Stimulated activated CD8-positive, alpha-beta memory T cell treated with anti-CD3 and anti-CD28 coated beads, Interleukin-15, amount 100 ng/mL, for 24 hours (primary cell): Measurements from ENCODE around the gene SLC44A4.
"Not testable (repeated sequence)": the region's sequence is repeated elsewhere in the genome, so short reads cannot be mapped to it uniquely, and the experiment has no call there.

Experiments
- DNase-seq: peaks from one replicate; pipeline ENCODE4 v3.0.0-alpha.2; 2020; ENCODE audit warnings: low read depth

SLC44A4 gene

DNA sequence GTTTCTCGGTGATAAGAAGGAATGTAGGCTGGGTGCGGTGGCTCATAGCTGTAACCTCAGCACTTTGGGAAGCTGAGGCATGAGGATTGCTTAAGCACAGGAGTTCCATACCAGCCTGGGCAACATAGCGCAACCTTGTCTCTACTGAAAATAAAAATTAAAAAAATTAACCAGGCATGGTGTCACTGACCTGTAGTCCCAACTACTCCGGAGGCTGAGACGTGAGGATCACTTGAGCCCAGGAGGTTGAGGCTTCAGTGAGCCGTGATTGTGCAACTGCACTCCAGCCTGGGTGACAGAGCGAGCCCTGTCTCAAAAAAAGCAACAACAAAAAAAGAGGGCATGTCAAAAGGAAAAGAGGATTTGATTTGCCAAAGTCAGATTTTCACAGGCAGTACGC is 20.1 kb downstream of the SLC44A4 start:
- no peak for DNase-seq

DNA sequence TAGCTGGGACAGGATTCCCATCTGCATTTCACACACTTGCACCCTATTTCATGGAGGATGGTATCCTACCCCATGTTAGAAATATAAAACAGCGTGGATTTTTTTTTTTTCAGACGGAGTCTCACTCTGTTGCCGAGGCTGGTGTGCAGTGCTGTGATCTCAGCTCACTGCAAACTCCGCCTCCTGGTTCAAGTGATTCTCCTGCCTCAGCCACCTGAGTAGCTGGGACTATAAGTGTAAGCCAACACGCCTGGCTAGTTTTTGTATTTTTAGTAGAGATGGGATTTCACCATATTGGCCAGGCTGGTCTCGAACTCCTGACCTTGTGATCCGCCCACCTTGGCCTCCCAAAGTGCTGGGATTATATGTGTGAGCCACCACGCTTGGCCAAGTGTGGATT is 21.0 kb downstream of the SLC44A4 start:
- DNase-seq: not testable (repeated sequence)

DNA sequence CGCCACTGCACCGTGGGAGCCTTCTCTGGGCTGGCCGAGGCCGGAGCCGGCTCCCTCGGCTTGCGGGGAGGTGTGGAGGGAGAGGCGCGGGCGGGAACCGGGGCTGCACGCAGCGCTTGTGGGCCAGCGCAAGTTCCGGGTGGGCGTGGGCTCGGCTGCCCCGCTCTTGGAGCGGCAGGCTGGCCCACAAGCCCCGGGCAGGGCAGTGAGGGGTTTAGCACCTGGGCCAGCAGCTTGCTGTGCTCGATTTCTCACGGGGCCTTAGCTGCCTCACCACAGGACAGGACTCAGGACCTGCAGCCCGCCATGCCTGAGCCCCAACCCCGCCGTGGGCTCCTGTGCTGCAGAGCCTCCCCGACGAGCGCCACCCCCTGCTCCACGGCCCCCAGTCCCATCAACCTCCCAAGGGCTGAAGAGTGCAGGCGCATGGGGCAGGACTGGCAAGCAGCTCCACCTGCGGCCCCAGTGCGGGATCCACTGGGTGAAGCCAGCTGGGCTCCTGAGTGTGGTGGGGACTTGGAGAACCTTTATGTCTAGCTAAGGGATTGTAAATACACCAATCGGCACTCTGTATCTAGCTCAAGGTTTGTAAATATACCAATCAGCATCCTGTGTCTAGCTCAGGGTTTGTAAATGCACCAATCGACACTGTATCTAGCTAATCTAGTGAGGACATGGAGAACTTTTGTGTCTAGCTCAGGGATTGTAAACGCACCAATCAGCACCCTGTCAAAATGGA is 26.6 kb downstream of the SLC44A4 start:
- not testable (repeated sequence) for DNase-seq

DNA sequence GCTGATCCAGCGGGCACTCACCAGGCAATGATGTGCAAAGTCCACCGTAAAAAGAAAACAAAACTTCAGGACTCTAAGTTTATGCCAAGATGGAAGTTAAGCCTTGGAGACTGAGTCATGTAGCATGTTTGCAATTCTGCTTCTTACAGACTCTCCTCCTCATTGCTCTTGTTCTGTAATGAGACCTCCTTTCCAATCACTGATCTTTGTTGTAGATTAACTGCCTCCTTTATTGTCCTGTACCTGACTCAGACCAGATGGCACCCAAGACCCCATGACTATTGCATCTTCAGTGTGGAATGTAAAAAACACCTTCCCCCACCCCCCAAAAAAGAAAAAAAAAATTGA is 27.3 kb downstream of the SLC44A4 start:
- DNase-seq: no peak

DNA sequence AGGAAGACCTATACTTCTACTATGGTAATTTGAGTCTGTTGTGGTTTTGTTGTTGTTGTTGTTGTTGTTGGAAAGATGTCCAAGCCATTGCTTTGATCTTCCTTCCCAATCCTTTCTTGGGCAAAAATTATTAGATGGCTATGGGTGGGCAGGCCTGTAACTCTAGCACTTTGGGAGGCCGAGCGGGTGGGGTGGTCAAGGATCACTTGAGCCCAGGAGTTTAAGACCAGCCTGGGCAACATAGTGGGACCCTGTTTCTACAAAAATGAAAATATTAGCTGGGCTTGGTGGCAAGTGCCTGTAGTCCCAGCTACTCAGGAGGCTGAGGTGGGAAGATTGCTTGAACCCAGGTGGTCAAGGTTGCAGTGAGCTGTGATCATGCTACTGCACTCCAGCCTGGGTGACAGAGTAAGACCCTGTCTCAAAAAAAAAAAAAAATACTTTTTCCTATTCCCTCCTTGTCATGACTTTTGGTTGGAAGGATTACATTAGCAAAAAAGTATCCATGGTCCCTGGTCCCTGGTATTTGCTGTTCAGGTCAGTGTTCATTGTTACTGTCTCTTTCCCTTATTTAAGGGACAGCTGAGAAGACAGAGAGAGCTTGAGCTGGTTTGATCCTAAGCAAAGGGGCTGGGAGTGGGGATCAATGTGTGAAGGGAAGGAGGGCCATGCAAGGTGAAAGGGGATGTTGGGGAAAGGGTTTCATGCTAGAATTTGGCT is 27.9 kb downstream of the SLC44A4 start:
- DNase-seq: no peak

DNA sequence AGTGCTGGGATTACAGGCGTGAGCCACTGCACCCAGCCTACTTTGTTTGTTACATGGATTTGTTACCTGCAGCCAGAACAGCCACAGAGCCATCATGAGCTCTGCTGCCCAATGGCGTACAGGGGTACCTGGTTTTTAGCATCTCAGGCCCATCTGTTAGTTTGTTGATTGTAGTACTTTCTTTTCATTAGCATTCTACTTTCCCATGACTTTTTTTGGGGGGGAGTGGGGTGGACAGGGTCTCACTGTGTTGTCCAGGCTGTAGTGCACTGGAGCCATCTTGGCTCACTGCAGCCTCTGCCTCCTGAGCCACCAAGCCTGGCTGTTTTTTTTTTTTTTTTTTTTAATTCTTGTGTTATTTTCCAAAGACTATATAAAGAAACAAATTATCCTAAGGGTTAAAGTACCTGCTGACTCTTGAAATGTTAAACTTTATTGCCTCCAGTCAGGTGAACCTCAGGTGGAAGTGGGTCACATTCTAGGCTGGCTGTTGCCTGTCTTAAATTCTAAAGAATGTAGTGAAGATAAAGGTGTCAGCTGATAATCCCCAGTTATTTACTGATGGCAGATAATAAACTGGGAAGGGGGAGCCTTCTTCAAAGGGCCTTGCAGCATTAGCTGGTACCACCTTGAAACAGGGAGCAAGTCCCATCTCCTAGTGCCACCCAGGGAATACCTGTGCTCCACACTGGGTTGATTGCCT is 31.4 kb downstream of the SLC44A4 start:
- no peak for DNase-seq

DNA sequence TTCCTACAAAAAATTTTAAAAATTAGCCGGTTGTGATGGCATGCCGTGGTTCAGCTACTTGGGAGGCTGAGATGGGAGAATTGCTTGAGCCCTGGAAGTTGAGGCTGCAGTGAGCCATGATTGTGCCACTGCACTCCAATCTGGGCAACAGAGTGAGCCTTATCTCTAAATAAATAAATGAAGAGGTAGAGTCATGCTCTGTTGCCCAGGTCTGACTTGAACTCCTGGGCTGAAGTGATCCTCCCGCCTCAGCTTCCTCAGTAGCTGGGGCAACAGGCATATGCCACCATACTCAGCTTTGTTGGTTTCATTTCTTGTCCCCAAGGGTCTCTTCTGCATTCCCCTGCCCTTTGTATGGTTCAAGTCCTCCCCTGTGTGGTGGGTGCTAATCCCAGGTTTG is 34.3 kb downstream of the SLC44A4 start:
- DNase-seq: no peak

DNA sequence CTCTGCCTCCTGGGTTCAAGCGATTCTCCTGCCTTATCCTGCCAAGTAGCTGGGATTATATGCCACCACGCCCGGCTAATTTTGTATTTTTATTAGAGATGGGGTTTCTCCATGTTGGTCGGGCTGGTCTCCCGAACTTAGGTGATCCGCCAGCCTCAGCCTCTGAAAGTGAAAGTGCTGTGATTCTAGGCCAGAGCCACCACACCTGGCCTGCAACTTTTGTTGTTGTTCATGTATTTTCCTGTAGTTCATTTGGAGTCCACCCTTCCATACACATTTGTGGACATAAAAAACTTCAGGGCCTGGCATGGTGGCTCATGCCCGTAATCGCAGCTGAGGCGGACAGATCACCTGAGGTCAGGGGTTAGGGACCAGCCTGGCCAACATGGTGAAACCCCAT is 36.7 kb downstream of the SLC44A4 start:
- DNase-seq: no peak

DNA sequence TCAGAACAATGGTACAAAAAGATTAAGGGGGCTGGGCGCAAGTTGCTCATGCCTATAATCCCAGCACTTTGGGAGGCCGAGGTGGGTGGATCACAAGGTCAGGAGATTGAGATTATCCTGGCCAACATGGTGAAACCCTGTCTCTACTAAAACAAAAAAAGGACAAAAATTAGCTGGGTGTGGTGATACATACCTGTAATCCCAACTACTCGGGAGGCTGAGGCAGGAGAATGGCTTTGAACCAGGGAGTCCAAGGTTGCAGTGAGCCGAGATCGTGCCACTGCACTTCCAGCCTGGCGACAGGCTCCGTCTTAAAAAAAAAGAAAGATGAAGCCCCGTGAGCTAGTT is 39.0 kb downstream of the SLC44A4 start:
- not testable (repeated sequence) for DNase-seq

DNA sequence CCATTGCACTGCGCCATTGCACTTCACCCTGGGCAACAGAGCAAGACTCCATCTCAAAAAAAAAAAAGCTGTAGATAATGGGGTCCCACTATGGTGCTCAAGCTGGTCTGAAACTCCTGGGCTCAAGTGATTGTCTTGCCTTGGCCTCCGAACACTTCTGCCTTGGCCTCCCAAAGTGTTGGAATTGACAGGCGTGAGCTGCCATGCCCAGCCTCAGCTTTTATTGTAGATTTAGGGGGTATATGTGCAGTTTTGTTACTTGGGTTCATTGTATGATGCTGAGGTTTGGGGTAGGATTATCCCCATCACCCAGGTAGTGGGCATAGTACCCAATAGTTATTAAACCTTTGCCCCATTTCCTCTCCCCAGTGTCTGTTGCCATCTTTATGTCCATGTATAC is 39.8 kb downstream of the SLC44A4 start:
- no peak for DNase-seq

DNA sequence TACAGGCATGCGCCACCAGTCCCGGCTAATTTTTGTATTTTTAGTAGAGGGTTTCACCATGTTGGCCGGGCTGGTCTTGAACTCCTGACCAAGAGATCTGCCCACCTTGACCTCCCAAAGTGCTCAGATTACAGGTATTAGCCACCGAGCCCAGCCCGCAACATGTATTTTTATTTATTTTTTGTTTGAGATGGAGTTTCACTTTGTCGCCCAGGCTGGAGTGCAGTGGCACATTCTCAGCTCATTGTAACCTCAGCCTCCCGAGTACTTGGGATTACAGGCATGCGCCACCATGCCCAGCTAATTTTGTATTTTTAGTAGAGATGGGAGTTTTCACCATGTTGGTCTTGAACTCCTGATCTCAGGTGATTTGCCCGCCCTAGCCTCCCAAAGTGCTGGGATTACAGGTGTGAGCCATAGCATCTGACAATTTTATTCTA is 40.7 kb downstream of the SLC44A4 start:
- not testable (repeated sequence) for DNase-seq

DNA sequence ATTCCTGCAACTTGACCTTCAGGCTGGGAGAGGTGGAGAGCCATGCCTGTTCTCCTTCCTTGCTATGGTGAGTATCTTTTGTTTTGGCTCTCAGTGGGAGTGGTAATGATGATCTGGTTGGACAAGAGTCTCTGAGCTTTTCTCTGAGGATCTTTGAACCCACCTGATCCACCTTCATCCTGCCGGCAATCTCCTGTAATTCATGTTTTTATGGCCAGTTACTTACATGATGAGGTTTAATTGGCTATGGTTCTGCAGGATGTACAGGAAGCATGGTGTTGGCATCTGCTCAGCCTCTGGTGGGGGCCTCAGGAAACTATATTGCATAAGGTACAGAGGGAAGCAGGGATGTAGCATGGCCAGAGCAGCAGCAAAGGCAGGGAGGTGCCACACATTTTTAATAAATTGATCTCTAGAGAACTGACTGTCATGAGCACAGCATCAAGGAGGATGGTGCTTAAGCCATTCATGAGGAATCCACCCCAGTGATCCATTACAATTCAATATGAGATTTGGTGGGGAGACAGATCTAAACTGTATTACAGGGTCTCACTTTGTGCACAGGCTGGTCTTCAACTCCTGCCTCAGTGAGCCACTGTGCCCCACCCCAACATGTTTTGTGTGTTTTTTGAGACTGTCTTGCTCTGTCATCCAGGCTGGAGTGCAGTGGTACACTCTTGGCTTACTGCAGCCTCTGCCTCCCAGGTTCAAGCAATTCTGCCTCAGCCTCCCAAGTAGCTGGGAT is 41.3 kb downstream of the SLC44A4 start:
- DNase-seq: no peak

DNA sequence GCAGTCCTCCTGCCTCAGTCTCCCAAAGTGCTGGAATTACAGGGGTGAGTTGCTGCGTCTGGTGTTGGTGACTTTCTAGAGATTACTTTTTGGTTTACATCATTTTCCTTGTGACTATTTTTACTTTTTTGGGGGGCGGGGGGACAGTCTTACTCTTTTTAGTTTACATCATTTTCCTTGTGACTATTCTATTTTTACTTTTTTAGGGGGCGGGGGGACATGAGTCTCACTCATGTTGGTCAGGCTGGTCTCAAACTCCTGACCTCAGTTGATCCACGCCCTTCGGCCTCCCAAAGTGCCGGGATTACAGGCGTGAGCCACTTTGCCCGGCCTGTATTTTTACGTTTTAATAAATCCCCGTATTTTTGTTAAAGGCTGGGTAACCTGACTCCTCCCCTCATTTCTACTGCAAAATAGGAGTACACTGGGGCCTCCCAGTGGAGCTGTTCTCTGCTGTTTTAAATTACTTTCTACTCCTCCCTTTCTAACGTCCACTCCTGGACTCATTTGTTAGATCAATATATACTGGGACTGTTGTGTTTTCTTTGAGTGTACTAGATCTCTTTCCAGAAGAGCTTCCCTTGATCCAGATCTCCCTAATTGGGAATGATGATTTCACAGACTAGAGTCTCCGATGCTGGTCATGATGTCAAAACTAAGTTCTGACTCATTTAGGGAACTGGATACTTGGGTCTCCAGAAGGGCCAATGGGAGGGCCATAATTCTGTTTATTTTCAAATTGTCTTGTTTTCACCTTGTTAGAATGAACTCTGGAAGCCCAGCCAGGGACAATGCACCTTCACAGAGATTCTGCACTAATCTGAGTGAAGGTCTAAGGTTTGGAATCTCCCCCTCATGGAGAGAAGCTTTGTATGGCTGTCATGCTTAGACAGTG is 42.1 kb downstream of the SLC44A4 start:
- no peak for DNase-seq

DNA sequence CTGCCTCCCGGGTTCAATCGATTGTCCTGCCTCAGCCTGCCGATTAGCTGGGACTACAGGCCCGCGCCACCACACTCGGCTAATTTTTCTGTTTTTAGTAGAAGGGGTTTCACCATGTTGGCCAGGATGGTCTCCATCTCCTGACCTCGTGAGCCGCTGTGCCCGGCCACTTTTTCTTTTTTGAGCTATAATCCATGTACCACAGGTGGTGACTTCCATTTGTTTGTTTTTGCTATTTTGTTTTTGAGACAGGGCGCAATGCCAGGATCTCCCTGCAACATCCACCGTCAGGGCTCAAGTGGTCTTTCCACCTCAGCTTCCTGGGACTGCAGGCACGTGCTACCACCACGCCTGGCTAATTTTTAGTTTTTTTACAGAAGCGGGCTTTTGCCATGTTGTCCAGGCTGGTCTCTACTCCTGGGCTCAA is 42.7 kb downstream of the SLC44A4 start:
- no peak for DNase-seq

DNA sequence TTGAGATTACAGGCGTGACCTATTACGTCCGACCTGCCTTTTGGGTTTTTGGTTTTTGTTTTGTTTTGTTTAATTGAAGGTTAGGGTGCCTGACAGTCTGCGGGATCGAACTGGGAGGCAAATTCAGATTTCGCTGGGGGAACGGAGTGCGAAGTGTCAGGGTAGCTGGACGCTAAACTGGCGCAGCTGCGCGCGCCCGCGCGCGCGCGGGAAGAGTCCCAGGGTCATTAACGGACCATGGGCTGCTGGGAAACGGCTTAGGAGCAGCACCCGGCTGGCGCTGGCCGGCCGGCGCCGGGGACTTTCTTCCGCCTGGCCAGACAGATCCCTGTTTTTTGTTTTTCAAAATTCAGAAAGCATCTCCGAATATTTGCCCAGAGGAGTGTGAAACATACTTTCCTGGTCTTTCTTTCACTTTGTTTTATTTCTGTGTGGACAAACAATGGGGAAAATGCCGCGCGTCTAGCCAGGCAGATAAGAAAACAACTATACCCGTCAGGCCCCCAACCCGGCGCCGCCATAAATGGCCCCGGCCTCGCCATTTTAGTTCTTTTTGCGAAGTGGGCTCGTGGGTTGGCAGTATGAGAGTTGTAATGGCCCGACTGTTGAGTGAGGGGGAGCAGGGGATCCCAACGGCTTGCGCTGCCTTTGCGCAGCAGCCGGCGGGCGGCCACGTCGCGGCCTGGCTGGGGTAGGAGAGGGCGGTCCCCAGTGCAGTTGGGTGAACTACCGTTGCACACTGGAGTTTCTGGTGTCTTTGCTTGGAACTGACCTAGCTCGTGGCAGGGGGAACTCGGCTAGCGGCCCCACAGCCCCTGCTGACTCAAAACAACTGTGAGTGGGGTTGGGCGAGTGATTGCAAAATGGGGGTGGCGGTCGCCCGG is 44.2 kb downstream of the SLC44A4 start:
- DNase-seq: peak; percentile 74

DNA sequence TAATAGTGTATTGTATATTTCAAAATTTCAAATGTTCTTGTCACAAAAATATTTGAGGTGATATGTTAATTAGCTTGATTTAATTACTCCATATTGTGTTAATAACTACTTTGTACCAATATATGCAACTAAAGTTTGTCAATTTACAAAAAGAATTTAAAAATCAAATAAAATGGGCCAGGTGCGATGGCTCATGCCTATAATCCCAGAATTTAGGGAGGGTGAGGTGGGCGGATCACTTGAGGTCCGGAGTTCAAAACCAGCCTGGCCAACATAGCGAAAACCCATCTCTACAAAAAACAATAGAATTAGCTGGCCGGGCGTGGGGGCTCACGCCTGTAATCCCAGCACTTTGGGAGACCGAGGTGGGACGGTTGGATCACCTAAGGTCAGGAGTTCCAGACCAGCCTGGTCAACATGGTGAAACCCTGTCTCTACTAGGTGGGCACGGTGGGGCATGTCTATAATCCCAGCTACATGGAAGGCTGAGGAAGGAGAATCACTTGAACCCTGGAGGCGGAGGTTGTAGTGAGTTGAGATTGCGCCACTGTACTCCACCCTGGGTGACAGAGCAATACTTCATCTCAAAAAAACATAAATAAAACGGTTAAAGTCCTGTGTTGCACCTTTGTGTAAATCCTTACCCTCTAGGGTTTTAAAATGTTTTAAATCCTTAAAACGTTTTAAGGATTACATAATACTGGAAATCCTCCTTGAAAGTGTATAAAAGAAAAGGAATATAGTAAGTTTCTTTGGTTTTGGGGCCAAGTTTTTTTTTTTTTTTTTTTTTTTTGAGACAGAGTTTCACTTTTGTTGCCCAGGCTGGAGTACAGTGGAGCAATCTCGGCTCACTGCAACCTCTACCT is 47.2 kb downstream of the SLC44A4 start:
- DNase-seq: no peak

DNA sequence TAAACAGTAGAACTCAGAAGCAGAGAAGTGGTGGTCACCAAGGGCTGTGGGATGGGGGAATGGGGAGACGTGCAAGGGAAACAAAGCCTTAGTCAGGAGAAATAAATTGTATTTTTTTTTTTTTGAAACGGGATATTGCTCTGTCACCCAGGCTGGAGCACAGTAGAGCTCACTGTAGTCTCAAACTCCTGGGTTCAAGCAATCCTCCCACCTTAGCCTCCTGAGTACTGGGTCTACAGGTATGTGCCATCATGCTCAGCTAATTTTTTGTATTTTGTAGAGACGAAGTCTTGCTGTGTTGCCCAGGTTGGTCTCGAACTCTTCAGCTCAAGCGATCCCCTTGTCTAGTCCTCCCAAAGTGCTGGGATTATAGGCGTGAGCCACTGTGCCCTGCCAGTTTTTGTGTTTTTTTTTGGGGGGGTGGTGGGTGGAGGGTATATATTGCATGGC is 47.9 kb downstream of the SLC44A4 start:
- no peak for DNase-seq

DNA sequence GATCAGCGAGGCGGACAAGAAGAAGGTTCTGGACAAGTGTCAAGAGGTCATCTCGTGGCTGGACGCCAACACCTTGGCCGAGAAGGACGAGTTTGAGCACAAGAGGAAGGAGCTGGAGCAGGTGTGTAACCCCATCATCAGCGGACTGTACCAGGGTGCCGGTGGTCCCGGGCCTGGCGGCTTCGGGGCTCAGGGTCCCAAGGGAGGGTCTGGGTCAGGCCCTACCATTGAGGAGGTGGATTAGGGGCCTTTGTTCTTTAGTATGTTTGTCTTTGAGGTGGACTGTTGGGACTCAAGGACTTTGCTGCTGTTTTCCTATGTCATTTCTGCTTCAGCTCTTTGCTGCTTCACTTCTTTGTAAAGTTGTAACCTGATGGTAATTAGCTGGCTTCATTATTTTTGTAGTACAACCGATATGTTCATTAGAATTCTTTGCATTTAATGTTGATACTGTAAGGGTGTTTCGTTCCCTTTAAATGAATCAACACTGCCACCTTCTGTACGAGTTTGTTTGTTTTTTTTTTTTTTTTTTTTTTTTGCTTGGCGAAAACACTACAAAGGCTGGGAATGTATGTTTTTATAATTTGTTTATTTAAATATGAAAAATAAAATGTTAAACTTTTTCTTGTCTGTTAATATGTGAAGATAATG is 49.0 kb downstream of the SLC44A4 start:
- DNase-seq: no peak
